ENCODE results near the gene LCE2D. TPM values are rescaled to one million over a fixed set of nuclear protein-coding genes. Genes with fewer than 3 reads are reported as not detected.

The LCE2D gene
- total and polyA plus RNA-seq, 2 of the 4 experiments (the other 2 are of a cell fraction), result not detected

DNA sequence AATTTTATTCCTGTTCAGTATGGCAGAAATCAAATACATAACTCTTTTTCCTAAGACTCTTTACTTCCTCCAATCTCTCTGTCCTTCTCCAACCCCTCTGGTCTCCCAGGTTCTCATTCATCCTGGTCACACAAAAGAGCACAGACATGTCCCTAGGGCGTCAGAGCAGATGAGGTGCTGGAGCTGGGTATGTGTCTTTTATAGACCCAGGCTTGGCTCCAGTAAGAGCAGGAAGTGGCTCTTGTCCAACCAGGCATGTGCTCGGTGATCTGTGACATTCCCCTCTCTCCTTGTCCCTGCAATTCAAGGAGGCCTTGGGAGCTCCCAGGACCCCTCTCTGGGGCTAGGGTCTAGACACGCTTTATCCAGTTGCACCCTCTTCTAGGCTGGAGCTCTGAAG is 18.0 kb upstream of the LCE2D start:
- Histone ChIP-seq H2AFZ (replicated peaks; ENCODE audit: low read length, poor library complexity) (no peak overlapping the region), H3K4ac (ENCODE audit: low read depth, low read length) (no peak overlapping the region), H3K4me2 (ENCODE audit: low read depth, low read length) (no peak overlapping the region), H4K5ac (ENCODE audit: low read depth, low read length) (no peak overlapping the region), H3K79me1 (ENCODE audit: low read depth in 1 of 2, low read length in 2 of 2) (no peaks in the 10 kb centered on the region), H3K36me3 (ENCODE audit: control insufficient read depth, insufficient read depth, low read length) (no peaks in the 10 kb centered on the region), H3K9ac (ENCODE audit: low read depth, low read length) (no peak overlapping the region), H3K14ac (replicated peaks; ENCODE audit: low read depth, low read length) (no peak overlapping the region), H2BK20ac (ENCODE audit: low read depth, low read length) (no peak overlapping the region), H2BK15ac (ENCODE audit: low read depth, low read length) (no peak overlapping the region), H4K20me1 (ENCODE audit: insufficient read depth, low read length) (no peaks in the 10 kb centered on the region), H3K27me3 (ENCODE audit: control insufficient read depth, insufficient read depth, low read length) (no peaks in the 10 kb centered on the region), H2AK5ac (ENCODE audit: low read depth, low read length) (no peak overlapping the region), H3K9me1 (ENCODE audit: insufficient read depth, low read length) (no peaks in the 10 kb centered on the region), H3K27ac (ENCODE audit: insufficient read depth, low read length) (no peak overlapping the region), H3K4me3 (ENCODE audit: insufficient read depth, low read depth, low read length) (no peak overlapping the region), H3K18ac (ENCODE audit: low read depth, low read length) (no peak overlapping the region), H3K4me1 (ENCODE audit: control insufficient read depth, insufficient read depth, low read length) (no peaks in the 10 kb centered on the region), H3K23ac (ENCODE audit: low read depth, low read length) (no peak overlapping the region), H2BK120ac (ENCODE audit: low read depth, low read length) (no peak overlapping the region), H3K9me3 (ENCODE audit: control insufficient read depth, insufficient read depth, low read length) (no peaks in the 10 kb centered on the region), H4K8ac (ENCODE audit: low read depth in 2 of 2, low read length in 2 of 2) (no peak overlapping the region), H2BK5ac (ENCODE audit: low read depth, low read length, poor library complexity, severe bottlenecking) (no peak overlapping the region), H4K91ac (ENCODE audit: insufficient read depth, low read depth, low read length) (no peak overlapping the region), H2AK9ac (replicated peaks; ENCODE audit: low read depth, low read length, poor library complexity) (no peak overlapping the region), H3K56ac (ENCODE audit: extremely low read depth, insufficient read depth, low read length) (no peak overlapping the region)
- ATAC-seq (ENCODE audit: low read depth), result no peak
- no TSS peak for BruUV-seq (replicated peaks)
- no peak for DNase-seq
- dilution Hi-C loops (cut with HindIII; ENCODE audit: low sequenced_read_pairs, unreplicated experiment), result no loop called here
- in situ Hi-C loops (cut with MboI; ENCODE audit: low sequenced_read_pairs), result no loop called here
- no CpG with 5 or more reads among the region's 3 CpGs for WGBS, 2 experiments (ENCODE audit: extremely low coverage in 2 of 2, insufficient read length in 1 of 2)
- ChIA-PET POLR2A (ENCODE audit: unreplicated experiment) (no interaction called here), CTCF (no interaction called here)
- intact Hi-C loops (cut with micrococcal nuclease), result no loop called here
- TF ChIP-seq MAFK (IDR thresholded peaks at IDR 0.05; ENCODE audit: low read depth, low read length), result no peak
- TF ChIP-seq, protein P1, sequence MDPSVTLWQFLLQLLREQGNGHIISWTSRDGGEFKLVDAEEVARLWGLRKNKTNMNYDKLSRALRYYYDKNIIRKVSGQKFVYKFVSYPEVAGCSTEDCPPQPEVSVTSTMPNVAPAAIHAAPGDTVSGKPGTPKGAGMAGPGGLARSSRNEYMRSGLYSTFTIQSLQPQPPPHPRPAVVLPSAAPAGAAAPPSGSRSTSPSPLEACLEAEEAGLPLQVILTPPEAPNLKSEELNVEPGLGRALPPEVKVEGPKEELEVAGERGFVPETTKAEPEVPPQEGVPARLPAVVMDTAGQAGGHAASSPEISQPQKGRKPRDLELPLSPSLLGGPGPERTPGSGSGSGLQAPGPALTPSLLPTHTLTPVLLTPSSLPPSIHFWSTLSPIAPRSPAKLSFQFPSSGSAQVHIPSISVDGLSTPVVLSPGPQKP (IDR thresholded peaks at IDR 0.05; ENCODE audit: borderline replicate concordance, low read depth, low read length), result no peak
- TF ChIP-seq NFE2L2 (IDR thresholded peaks at IDR 0.05; ENCODE audit: low read depth, low read length), result no peak
- no peak for TF ChIP-seq FOS (IDR thresholded peaks at IDR 0.05; ENCODE audit: low read depth, low read length)
- no peak for TF ChIP-seq POLR2A (IDR thresholded peaks at IDR 0.05; ENCODE audit: low read depth, low read length)
- no peak for TF ChIP-seq RAD21 (IDR thresholded peaks at IDR 0.05; ENCODE audit: low read length)
- TF ChIP-seq RFX5 (IDR thresholded peaks at IDR 0.05; ENCODE audit: low read depth, low read length), result no peak
